RWPE2 (cell line): ENCODE measurements around the gene LMNA.
A peak's percentile ranks its signal among the peaks of the same experiment; 100 is the strongest.

Source experiments
- ATAC-seq: fragments of 200-7000 bp; cut with Tn5 transposase; 3 replicates; pipeline ENCODE4 v1.9.1; 2021; ENCODE audit warnings: low read depth
- DNase-seq: peaks from one replicate; pipeline ENCODE4 v3.0.0-alpha.2; 2020; ENCODE audit warnings: low spot score
- H3K27ac ChIP-seq: fragments of 450-650 bp; 2 replicates; pipeline ENCODE4 v1.5.1; 2017; ENCODE audit warnings: mild to moderate bottlenecking; ENCODE audit not compliant: poor library complexity, severe bottlenecking
- H3K27me3 ChIP-seq: fragments of 250-450 bp; sonication (Bioruptor Pico); 2 replicates; pipeline ENCODE4 v1.5.1; 2021; ENCODE audit warnings: mild to moderate bottlenecking, moderate library complexity; ENCODE audit not compliant: insufficient read depth, poor library complexity, severe bottlenecking
- H3K36me3 ChIP-seq: fragments of 250-450 bp; sonication (Bioruptor Pico); 2 replicates; pipeline ENCODE4 v1.5.1; 2020; ENCODE audit warnings: low read depth, mild to moderate bottlenecking, moderate library complexity
- H3K4me1 ChIP-seq: fragments of 250-450 bp; sonication (Bioruptor Pico); 2 replicates; pipeline ENCODE4 v1.5.1; 2021; ENCODE audit warnings: mild to moderate bottlenecking, moderate library complexity; ENCODE audit not compliant: insufficient read depth, poor library complexity, severe bottlenecking
- H3K4me3 ChIP-seq: fragments of 250-450 bp; sonication (Bioruptor Pico); 2 replicates; pipeline ENCODE4 v1.5.1; 2021; ENCODE audit warnings: mild to moderate bottlenecking, moderate library complexity; ENCODE audit not compliant: severe bottlenecking
- H3K9me3 ChIP-seq: fragments of 250-450 bp; sonication (Bioruptor Pico); 2 replicates; pipeline ENCODE4 v1.5.1; 2021; ENCODE audit warnings: mild to moderate bottlenecking, moderate library complexity; ENCODE audit not compliant: severe bottlenecking
- CTCF ChIP-seq: fragments of 450-650 bp; IDR thresholded peaks from one replicate; pipeline ENCODE4 v1.5.1; 2017; ENCODE audit warnings: mild to moderate bottlenecking, moderate library complexity; ENCODE audit not compliant: poor library complexity, severe bottlenecking

LMNA gene

GRCh38 chr1:156099282-156099681 is 15.2 kb upstream of the LMNA start:
- TF ChIP-seq CTCF = no peak
- no peak overlapping the region for H3K27ac ChIP-seq
- H3K4me3 ChIP-seq = no peak overlapping the region
- peaks cover 37% of the 10 kb centered on the region for H3K4me1 ChIP-seq
- ATAC-seq = no peak
- no peak for DNase-seq
- H3K36me3 ChIP-seq = no peaks in the 10 kb centered on the region
- no peaks in the 10 kb centered on the region for H3K9me3 ChIP-seq
- H3K27me3 ChIP-seq = no peaks in the 10 kb centered on the region

GRCh38 chr1:156100205-156100995 is 14.1 kb upstream of the LMNA start:
- no peaks in the 10 kb centered on the region for H3K27me3 ChIP-seq
- no peaks in the 10 kb centered on the region for H3K9me3 ChIP-seq
- DNase-seq = no peak
- no peak overlapping the region for H3K4me3 ChIP-seq
- H3K36me3 ChIP-seq = no peaks in the 10 kb centered on the region
- no peak for TF ChIP-seq CTCF
- ATAC-seq = 0 out of 3 replicates have a peak, but pooled peaks have one; percentile 2
- H3K27ac ChIP-seq = peak overlapping the region; percentile 24
- peaks cover 48% of the 10 kb centered on the region for H3K4me1 ChIP-seq

- peaks cover 46% of the 10 kb centered on the region for H3K4me1 ChIP-seq
- DNase-seq = no peak
Measured at GRCh38 chr1:156101880-156102279, 12.6 kb upstream of the LMNA start.

GRCh38 chr1:156102633-156103511 is 11.6 kb upstream of the LMNA start:
- peaks cover 45% of the 10 kb centered on the region for H3K4me1 ChIP-seq
- ATAC-seq (no peak), DNase-seq (no peak)
- no peak for TF ChIP-seq CTCF
- H3K4me3 ChIP-seq = no peak overlapping the region
- H3K27ac ChIP-seq = peak overlapping the region; percentile 80
- H3K9me3 ChIP-seq = no peaks in the 10 kb centered on the region
- H3K36me3 ChIP-seq = no peaks in the 10 kb centered on the region
- H3K27me3 ChIP-seq = no peaks in the 10 kb centered on the region

More at GRCh38 chr1:156101880-156102279, 12.6 kb upstream of the LMNA start:
- H3K36me3 ChIP-seq = no peaks in the 10 kb centered on the region
- H3K27ac ChIP-seq = no peak overlapping the region
- ATAC-seq = no peak
- no peaks in the 10 kb centered on the region for H3K27me3 ChIP-seq
- H3K4me3 ChIP-seq = no peak overlapping the region
- no peak for TF ChIP-seq CTCF
- no peaks in the 10 kb centered on the region for H3K9me3 ChIP-seq
